GM12878 (cell line): ENCODE data around the gene GAS2. TPM values are rescaled to one million over a fixed set of nuclear protein-coding genes. Genes with fewer than 3 reads are reported as not detected.
A peak's percentile ranks its signal among the peaks of the same experiment; 100 is the strongest.

ENCODE experiments used
- ATF7 ChIP-seq: fragments of 450-650 bp; IDR thresholded peaks from 2 replicates; pipeline ENCODE4 v1.6.1; 2016; ENCODE audit warnings: low read depth, mild to moderate bottlenecking
- CHD1 ChIP-seq: IDR thresholded peaks from 2 replicates; pipeline ENCODE4 v1.6.1; 2012; ENCODE audit warnings: low read depth, low read length, improper control_type of control experiment
- CHD2 ChIP-seq: IDR thresholded peaks from 2 replicates; pipeline ENCODE4 v1.6.1; 2011; ENCODE audit warnings: low read depth, low read length, improper control_type of control experiment, borderline replicate concordance
- CREM ChIP-seq: IDR thresholded peaks from 2 replicates; pipeline ENCODE4 v1.6.1; 2014; ENCODE audit warnings: antibody characterized with exemption, low read depth
- FOXM1 ChIP-seq: IDR thresholded peaks from 2 replicates; pipeline ENCODE4 v1.6.1; 2012; ENCODE audit warnings: low read depth, mild to moderate bottlenecking, inconsistent platforms, low read length, moderate library complexity
- HDAC2 ChIP-seq: fragments of 200-600 bp; sonication (generic); IDR thresholded peaks from 2 replicates; pipeline ENCODE4 v1.6.1; 2017
- IKZF1 ChIP-seq: fragments of 450-650 bp; conservative IDR thresholded peaks from 2 replicates; pipeline ENCODE4 v1.6.1; 2017; ENCODE audit warnings: antibody characterized with exemption, mild to moderate bottlenecking
- JUNB ChIP-seq: IDR thresholded peaks from 2 replicates; pipeline ENCODE4 v1.6.1; 2016; ENCODE audit warnings: antibody characterized with exemption, mild to moderate bottlenecking
- KAT2A ChIP-seq: conservative IDR thresholded peaks from 2 replicates; pipeline ENCODE4 v1.6.1; 2011; ENCODE audit warnings: low read depth, low read length; ENCODE audit not compliant: control insufficient read depth
- NR2C2 ChIP-seq: IDR thresholded peaks from 2 replicates; pipeline ENCODE4 v1.6.1; 2011; ENCODE audit warnings: borderline replicate concordance, low read depth; ENCODE audit not compliant: control insufficient read depth, insufficient read length
- PKNOX1 ChIP-seq: fragments of 450-650 bp; IDR thresholded peaks from 2 replicates; pipeline ENCODE4 v1.6.1; 2016; ENCODE audit warnings: mild to moderate bottlenecking
- PRDM15 ChIP-seq: fragments of 450-650 bp; formaldehyde crosslinking; IDR thresholded peaks from 2 replicates; pipeline ENCODE4 v1.4.0; 2020; ENCODE audit warnings: mild to moderate bottlenecking, moderate library complexity
- RB1 ChIP-seq: fragments of 450-650 bp; formaldehyde crosslinking; IDR thresholded peaks from 2 replicates; pipeline ENCODE4 v1.6.1; 2017; ENCODE audit warnings: mild to moderate bottlenecking, borderline replicate concordance
- SREBF2 ChIP-seq: IDR thresholded peaks from 2 replicates; pipeline ENCODE4 v1.6.1; 2012; ENCODE audit warnings: mild to moderate bottlenecking, low read length
- ZBED1 ChIP-seq: IDR thresholded peaks from 2 replicates; pipeline ENCODE4 v1.6.1; 2016; ENCODE audit warnings: borderline replicate concordance
- ZNF207 ChIP-seq: fragments of 450-650 bp; IDR thresholded peaks from 2 replicates; pipeline ENCODE4 v1.6.1; 2014; ENCODE audit warnings: antibody characterized with exemption, mild to moderate bottlenecking, borderline replicate concordance
- ZSCAN29 ChIP-seq: fragments of 450-650 bp; IDR thresholded peaks from 2 replicates; pipeline ENCODE4 v1.6.1; 2017; ENCODE audit warnings: mild to moderate bottlenecking, moderate library complexity
- polyA plus RNA-seq, 11 experiments: library from polyadenylated mRNA; depleted of rRNA in 4 of 11; unstranded in 6 of 11; stranded (reverse) in 5 of 11; fragments of >200 nt; fragmentation: Nextera tagmentation in 4 of 11; fragmentation: Illumina TruSeq in 1 of 11; extraction: Ambion mirVana in 4 of 11; extraction: Trizol in 1 of 11; gene quantifications; 1 replicate in 1 of 11; 2 replicates in 10 of 11; pipeline versions ENCODE4 v1.2.1 to v1.2.3, GENCODE V29; 2011 to 2016; ENCODE audit warnings: inconsistent platforms in 2 of 11, missing spikeins in 2 of 11, low read depth in 1 of 11
- total RNA-seq, 4 experiments: library from RNA; depleted of rRNA in 3 of 4; stranded (reverse); fragments of >200 nt in 3 of 4; fragmentation: Illumina TruSeq in 1 of 4; extraction: Trizol in 1 of 4; gene quantifications; 2 replicates each; pipeline versions ENCODE4 v1.2.1 to v1.2.3, GENCODE V29; 2013 to 2021
- TF ChIP-seq, protein P1 (sequence below): IDR thresholded peaks from 2 replicates; pipeline ENCODE4 v1.6.1; 2012; ENCODE audit warnings: low read depth, low read length, improper control_type of control experiment
- TF ChIP-seq, protein P2 (sequence below): IDR thresholded peaks from 2 replicates; pipeline ENCODE4 v1.6.1; 2012; ENCODE audit warnings: improper control_type of control experiment, low read depth, low read length; ENCODE audit not compliant: insufficient replicate concordance

GAS2 gene
- total and polyA plus RNA-seq, 10 of the 15 experiments (the other 5 are each of a cell fraction or from before 2014, with no cell fraction given): 16.4 to 81.4 (median 26.2) TPM

GRCh38 chr11:22657101-22657694 lies 9.2 kb upstream of the GAS2 start (continued):
- TF ChIP-seq SREBF2 (no peak), ZBED1 (0 out of 2 replicates have a peak, but pooled peaks have one; percentile 32), ATF7 (0 out of 2 replicates have a peak, but pooled peaks have one; percentile 41), CHD1 (no peak), ZNF207 (no peak), CREM (0 out of 2 replicates have a peak, but pooled peaks have one; percentile 14), ZSCAN29 (peak; percentile 32; the same call in 1 of the 2 replicates), CHD2 (peak; percentile 42; the same call in 1 of the 2 replicates), PKNOX1 (no peak), PRDM15 (CRISPR knock-in tag) (no peak), HDAC2 (no peak), KAT2A (no peak), JUNB (no peak), NR2C2 (no peak), IKZF1 (peak; percentile 72), RB1 (no peak), FOXM1 (no peak)
- TF ChIP-seq, protein P1, sequence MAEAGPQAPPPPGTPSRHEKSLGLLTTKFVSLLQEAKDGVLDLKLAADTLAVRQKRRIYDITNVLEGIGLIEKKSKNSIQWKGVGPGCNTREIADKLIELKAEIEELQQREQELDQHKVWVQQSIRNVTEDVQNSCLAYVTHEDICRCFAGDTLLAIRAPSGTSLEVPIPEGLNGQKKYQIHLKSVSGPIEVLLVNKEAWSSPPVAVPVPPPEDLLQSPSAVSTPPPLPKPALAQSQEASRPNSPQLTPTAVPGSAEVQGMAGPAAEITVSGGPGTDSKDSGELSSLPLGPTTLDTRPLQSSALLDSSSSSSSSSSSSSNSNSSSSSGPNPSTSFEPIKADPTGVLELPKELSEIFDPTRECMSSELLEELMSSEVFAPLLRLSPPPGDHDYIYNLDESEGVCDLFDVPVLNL: no peak
- TF ChIP-seq, protein P2, sequence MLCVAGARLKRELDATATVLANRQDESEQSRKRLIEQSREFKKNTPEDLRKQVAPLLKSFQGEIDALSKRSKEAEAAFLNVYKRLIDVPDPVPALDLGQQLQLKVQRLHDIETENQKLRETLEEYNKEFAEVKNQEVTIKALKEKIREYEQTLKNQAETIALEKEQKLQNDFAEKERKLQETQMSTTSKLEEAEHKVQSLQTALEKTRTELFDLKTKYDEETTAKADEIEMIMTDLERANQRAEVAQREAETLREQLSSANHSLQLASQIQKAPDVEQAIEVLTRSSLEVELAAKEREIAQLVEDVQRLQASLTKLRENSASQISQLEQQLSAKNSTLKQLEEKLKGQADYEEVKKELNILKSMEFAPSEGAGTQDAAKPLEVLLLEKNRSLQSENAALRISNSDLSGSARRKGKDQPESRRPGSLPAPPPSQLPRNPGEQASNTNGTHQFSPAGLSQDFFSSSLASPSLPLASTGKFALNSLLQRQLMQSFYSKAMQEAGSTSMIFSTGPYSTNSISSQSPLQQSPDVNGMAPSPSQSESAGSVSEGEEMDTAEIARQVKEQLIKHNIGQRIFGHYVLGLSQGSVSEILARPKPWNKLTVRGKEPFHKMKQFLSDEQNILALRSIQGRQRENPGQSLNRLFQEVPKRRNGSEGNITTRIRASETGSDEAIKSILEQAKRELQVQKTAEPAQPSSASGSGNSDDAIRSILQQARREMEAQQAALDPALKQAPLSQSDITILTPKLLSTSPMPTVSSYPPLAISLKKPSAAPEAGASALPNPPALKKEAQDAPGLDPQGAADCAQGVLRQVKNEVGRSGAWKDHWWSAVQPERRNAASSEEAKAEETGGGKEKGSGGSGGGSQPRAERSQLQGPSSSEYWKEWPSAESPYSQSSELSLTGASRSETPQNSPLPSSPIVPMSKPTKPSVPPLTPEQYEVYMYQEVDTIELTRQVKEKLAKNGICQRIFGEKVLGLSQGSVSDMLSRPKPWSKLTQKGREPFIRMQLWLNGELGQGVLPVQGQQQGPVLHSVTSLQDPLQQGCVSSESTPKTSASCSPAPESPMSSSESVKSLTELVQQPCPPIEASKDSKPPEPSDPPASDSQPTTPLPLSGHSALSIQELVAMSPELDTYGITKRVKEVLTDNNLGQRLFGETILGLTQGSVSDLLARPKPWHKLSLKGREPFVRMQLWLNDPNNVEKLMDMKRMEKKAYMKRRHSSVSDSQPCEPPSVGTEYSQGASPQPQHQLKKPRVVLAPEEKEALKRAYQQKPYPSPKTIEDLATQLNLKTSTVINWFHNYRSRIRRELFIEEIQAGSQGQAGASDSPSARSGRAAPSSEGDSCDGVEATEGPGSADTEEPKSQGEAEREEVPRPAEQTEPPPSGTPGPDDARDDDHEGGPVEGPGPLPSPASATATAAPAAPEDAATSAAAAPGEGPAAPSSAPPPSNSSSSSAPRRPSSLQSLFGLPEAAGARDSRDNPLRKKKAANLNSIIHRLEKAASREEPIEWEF: no peak
